HG02678 (cell line): ENCODE data around the gene FERMT2.

Source experiments
- ATAC-seq: cut with Tn5 transposase; IDR thresholded peaks from one replicate; pipeline ENCODE4 v1.9.1; 2021; ENCODE audit warnings: mild to moderate bottlenecking, moderate library complexity; ENCODE audit not compliant: unreplicated experiment

Gene FERMT2, protein sequence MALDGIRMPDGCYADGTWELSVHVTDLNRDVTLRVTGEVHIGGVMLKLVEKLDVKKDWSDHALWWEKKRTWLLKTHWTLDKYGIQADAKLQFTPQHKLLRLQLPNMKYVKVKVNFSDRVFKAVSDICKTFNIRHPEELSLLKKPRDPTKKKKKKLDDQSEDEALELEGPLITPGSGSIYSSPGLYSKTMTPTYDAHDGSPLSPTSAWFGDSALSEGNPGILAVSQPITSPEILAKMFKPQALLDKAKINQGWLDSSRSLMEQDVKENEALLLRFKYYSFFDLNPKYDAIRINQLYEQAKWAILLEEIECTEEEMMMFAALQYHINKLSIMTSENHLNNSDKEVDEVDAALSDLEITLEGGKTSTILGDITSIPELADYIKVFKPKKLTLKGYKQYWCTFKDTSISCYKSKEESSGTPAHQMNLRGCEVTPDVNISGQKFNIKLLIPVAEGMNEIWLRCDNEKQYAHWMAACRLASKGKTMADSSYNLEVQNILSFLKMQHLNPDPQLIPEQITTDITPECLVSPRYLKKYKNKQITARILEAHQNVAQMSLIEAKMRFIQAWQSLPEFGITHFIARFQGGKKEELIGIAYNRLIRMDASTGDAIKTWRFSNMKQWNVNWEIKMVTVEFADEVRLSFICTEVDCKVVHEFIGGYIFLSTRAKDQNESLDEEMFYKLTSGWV

DNA sequence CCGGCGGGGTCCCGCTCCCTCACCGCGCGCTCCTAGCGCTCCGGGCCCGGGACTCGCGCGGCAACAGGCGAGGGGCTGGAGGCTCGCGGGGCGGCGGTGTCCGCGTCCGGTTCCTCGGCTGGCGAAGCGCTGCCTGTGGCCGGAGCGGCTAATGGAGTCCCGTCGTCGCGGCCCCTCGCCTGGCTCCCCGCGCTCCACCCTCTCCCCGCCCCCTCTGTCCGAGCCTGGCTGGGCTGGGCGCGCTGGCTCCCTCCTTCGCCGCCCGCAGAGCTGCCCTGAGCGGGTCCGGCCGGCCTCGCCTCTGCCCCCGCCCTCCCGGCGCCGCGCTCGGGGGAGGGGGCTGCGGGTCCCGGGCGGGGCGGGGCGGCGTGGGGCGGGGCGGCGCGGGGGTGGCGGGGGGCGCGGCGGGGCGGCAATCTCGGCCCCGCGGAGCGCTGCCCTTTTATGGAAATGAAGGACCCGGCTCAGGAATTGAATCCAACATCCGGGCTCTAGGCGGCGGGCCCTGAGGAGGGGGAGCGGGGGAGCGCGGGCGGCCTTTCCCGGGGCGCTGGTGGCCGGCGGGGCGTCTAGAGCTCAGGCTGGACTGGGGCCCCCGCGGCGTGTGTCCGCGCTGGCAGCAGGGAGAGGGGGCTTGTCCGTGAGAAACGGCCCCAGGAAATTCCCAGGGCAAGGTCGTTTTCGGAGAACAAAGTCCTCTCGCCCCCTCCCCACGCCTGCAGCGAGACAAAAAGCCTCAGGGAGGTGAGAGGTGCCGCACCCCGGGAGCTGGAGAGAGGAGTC is at the start of gene FERMT2:
TSS of gene FERMT2 (minus strand) at position 153 of the 783 bp plus-strand sequence. CDS start 482 bp downstream, outside the sequence.
- ATAC-seq = peak; percentile 64

DNA sequence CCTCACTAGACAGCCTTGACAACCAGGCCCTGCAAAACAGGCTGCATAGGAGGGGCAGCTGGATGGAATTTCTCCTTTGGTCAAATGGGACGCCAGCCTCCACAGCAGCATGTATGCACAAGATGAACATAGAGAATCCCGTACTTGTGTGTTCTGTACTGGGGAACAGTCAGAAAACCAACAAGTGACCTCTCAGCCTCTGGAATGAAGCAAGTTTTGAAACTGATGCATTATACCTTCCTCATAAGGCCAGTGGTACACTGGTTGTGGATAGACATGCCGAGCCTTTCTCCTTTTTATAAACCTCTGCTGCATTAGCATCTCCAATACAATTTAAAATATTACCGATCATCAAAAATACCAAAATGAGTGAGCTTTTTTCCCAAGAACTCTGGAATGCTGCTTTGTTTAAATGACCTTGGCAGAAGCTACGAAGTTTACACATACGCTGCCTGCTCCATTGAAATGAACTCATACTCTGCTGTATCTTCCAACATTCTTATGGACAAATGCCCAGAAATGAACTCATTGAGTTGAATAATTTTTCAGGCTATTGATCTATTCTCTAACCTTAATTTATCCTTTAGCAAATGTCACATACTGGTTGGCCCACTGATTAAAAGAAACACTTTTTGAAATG is 47.6 kb upstream of the FERMT2 start:
- no peak for ATAC-seq

DNA sequence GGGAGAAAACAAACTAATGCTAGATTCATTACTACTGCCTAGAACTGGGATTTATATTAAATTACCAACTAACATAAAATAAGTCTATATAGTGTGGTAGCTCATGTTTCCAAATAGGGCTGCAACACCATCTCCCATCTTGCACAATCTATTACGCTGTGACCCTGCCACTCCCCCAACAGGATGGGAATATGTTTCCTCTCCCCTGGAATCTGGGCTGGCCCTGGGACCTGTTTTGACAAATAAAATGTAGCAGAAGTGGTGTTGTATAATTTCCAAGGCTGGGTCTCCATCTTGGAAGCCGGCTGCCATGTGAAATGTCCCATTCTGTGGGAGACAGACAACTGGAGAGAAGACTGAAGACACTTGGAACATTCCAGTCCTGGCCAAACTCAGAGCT is 45.6 kb upstream of the FERMT2 start:
- no peak for ATAC-seq

DNA sequence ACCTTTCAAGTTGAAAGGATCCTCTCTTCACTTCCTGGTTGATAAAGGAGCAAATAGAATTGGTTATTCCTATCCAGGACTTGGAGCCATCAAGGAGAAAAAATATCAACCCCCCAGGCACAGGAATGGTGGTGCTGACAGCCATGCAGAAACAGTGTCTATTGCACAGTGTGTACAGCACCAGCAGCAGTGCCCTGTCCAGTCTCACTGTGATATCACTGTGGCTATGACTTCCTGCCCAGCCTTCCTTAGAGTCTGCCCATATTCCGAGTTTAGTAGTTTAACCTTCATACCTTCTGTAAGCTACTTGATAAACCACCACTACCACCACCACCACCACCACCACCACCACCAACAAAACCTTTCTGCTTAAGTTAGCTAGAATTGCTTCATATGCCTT is 45.1 kb upstream of the FERMT2 start:
- no peak for ATAC-seq

DNA sequence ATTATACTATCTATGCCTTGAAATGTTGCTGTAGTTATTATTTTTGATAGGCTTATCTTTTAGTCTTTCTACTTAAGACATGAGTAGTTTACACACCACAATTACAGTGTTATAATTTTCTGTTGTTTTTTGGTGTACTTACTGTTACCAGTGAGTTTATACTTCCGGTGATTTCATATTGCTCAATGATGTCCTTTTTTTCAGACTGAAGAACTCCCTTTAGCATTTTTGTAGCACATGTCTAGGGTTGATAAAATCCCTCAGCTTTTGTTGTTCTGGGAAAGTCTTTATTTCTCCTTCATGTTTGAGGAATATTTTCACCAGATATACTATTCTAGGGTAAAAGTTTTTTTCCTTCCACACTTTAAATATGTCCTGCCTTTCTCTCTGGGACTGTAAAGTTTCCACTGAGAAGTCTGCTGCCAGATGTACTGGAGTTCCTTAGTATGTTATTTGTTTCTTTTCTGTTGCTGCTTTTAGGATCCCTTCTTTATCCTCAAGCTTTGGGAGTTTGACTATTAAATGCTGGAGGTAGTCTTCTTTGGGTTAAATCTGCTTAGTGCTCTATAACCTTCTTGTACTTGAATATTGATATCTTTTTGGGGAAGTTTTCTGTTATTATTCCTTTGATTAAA is 41.5 kb upstream of the FERMT2 start:
- ATAC-seq = no peak

DNA sequence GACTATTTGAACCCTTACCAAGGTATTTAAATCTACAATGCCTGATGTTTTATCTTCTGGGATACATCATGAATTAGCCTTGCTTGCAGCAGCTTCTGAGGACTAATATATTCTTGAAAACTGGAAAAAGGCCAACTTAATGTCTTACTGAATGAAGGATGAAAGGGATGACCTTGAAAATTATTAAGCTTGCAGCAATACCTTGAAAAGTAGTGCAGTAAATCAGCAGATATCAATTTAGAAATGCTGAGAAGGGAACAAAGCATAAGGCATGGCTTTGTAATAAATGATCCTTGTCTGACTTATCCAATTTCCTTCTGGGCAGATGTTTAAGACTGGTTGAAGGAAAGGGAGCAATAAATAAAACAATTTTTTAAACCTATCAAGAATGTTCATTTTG is 37.3 kb upstream of the FERMT2 start:
- no peak for ATAC-seq

DNA sequence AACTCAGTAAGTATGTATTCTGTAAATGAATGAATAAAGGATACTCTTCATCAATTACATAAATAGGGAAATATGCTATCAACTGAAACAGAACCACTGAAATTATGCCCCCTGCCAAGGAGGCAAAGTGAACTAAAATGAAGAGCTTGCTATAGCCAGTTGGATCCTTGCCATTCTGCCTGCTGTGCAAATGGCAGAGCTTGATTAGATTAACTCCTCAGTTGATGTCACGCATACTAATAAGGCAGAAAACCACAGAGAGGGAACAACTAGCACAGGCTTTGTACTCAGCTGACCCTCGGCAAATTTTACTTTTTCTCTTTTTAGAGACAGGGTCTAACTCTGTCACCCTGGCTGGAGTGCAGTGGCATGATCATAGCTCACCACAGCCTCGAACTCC is 36.7 kb upstream of the FERMT2 start:
- no peak for ATAC-seq

DNA sequence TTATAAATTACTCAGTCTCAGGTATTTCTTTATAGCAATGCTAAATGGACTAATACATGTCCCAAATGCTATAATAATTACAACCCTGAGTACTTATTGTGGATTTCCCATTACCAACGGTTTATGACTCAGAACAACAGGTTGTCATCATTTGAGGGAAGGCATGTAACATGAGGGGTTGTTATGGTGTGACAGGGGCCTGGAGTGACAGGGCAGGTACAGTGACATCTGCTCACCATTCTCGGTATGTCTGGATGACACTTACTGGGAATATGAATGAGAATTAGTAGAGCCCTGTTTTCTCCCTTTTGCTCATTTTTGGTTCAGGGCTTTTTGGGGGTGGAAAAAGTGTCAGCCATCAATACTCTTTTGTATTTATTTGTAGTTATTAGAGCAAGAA is 36.2 kb upstream of the FERMT2 start:
- no peak for ATAC-seq

DNA sequence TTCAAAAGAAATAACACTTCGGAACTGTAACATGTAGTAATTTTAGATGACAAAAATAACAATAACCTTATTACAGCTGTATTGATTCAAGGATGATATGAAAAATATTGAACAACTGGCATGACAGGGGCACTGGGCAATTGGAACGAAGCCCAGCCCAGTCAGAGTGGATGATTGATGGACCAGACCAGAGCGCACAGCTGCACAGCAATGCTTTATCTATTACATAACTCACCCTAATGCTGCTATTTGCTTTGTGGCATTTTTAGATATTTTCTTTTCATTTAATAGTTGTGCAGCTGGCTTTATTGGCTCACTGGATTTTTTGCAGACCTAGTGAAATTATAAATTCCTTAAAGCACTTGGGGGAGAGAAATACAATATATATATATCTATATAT is 26.9 kb upstream of the FERMT2 start:
- no peak for ATAC-seq

DNA sequence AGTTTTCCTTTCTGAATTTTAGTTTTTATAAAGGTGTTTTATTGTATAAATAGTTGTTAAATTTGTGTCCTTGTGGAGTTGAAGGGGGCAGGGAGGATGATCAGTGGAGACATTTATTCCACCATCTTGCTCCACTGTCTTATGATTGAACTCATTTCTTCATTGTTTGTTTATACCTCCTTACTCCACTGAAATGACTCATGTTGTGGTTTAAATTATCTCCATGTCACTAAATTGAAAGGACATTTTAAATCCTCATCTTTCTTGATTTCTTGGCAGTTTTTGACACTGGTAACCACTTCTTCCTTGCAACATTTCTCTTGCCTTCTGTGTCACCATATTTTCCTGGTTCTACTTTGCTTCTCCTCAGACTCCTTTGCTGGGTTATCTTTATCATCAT is 23.6 kb upstream of the FERMT2 start:
- no peak for ATAC-seq

DNA sequence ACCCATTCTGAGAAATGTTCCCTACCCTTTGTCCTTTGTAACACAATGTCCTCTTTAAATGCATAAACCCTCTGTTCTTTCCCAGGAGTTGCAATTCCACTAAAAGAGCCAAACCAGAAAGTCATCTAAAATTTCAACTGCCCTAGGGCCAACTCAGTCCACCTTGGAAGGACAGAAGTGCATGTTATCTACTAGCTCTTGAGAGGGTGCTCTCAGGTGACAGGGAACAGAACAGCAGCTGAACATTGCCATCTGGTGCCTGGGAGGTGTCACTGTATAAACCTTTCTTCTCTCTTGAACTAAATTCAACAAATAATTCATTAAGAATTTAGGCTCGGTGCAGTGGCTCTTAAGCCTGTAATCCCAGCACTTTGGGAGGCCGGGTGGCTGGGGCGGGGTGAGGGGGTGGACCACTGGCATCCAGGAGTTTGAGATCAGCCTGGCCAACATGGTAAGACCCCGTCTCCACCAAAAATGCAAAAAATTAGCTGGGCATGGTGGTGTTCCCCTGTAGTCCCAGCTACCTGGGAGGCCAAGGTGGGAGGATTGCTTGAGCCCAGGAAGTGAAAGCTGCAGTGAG is 10.3 kb upstream of the FERMT2 start:
- ATAC-seq = no peak

DNA sequence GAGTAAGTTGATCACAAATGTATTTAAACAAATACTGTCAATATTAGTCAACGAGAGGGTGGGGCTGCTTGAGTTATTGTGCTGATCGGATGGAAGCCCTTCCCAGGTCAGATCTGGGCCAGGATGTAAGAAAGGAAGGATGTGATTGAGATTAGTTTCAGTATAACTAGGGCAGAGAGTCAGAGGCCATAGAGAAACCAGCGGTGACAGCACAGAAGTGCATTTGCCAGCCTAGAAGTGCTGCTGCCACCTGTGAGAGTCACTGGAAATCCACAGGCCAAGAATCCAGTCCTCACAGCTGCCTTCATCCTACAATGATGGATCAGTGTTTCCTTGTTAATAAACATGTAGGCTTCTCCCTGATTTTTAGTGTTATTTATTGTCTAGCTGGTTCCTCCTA is 9.8 kb upstream of the FERMT2 start:
- no peak for ATAC-seq

DNA sequence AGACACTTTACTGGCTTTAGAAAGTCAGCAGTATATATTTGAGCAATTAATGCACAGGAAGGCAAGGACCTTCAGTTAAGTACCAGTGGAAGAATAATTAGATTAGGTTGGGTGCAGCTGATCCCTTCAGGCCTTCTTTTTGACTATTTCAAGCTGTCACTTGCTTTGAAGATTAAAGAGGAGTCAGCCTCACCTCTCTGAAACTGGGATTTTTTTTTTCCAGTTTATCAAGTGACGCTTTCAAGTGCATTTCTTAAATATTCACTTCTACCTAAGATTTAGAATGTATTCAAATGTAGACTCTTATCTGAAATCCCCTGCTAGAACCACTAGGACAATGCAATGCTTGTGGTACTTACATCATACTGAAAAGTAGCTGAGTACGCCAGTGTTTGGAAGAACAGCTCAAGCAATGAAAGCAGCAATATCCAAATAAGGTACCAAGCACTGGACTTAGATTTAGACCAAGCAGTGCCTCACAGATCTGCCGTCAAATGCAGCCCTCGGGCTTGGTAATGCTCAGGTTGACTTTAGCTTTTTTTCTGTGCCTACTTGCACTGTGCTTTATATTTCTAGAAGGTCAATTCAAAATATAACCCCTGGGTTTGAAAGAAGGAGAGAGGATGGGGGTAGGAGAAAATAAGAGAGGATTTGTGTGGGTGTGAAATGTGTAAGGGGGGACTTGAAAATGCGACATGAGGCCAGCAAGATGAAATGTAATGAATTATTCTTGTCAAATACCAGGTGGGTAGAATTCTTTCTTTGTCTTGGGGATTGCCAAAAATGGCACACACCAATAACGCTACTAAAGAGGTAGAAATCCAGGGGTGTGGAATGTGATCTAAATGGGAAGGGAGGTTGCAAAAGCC is 3.7 kb upstream of the FERMT2 start:
- no peak for ATAC-seq

DNA sequence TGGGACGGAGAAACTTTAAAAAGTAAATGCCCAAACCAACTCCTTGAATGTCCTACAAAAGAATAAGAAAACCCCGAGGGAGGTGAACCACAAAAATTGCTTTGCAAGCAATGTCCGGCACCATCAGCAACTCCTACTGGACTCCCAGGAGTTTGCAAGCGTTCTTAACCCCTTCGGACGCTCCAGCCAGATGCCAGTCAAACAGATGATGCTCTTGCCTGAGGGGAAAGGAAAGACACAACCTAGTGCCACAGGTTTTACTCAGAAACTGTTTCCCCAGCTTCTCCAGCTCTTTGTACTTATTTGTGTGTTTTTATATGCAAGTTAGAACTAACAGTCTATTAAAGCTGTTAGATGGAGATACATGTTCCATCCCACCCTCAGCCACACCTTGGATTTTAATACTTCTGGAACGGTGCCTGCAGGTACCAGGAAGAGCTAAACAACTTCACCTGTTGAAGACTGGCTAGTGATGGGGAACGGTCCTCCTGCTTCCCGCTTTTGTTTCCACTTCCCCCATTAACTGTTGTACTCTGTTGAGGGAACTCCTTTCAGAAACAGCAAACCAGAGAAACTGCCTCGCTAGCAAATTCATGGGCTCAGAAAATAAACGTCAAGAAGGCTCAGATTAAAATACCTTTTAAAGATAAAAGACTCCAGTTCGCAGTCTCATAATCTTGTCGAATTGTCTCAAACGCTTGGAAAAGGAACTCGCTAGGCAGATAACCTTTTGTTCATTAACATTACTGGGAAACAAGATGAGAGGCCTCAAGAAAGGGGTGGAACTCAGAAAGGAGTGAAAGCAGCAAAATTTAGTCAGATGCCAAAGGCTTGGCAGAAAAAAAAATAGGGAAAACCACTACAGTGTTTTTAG is 1.1 kb upstream of the FERMT2 start:
- ATAC-seq = no peak

DNA sequence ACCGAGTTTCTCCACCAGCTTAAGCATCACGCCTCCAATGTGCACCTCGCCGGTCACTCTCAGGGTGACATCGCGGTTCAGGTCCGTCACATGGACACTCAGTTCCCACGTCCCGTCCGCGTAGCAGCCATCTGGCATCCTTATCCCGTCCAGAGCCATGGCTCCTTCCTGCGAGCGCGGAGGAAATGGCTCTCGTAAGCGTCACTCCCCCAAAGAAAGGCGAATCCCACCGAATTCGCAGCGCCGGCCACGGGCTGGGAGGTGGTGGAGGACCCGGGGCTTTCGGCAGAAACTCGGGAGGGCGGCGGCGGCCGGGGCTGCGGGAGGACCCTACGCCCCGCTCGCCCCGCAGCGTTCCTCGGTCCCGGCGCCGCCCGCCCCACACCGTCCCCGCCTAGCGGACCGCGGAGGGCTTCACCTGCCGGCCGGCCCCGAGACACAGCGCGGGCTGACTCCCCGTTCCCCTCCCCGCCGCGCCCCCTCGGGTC is 396 bp downstream of the FERMT2 start:
- peak; percentile 42 for ATAC-seq

DNA sequence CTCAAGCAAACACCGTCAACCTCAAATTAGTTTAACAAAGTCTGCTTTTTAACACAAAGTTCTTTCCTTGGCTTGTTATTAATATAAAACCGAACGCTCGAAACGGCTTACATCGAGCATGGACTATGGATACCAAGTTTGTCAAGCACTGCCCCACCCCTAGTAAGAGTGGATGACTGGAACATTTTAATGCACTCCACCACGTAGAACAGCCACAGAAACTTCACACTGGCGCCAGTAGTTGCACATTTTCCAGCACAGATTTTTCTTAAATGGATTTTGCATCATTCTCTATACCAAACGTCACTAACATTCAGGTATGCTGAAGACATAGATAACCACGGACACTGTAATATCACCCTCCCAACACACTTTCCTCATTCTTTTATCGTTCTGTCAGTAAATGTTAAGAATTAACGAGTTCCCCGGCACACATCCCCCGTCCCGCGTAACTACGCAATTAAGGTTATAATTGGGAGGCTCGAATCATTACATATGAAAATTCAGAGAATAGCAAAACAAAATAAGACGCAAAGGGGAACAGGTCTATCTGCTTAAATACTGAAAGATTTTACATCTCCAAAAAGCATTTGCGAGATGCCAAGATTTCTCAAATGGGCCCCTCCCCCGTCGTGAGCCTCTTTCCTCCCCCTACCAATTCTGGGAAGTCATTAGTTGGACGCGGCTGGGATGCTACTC is 990 bp downstream of the FERMT2 start:
- ATAC-seq = no peak

DNA sequence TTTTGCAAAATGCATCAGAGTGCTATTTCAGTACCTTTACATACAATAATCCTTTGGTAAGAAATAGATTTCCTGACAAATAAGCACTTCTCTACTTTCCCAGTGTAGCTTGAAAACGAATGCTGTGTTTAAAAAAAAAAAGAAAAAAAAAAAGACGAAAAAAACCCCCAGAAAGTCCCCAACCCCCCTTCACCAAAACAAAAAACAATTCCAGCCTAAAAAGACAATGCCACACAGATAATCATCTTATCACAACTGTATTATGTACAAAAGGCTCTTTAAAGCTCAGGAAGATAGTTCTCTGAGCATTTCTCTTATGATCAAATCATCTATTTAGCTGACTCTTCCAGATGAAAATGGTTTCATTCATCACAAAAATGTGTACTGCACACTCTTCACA is 1.6 kb downstream of the FERMT2 start:
- no peak for ATAC-seq

DNA sequence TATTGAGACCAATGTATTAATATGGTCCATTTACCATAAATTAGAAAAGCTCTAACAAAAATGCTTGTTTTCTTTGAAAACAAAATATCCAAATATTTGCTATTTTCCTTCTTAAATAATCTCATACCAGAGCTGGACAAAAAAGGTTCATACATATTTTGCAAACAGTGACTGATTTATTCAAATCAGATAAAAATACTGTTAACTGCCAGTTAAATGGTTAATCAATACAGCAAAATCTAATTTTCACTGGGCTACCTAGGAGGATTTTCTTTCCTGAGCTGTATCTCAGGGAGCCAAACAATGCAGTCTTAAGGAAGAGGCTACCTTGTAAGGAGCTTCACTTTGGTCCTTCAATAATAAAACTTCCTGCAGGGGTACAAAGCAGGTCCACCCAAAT is 2.0 kb downstream of the FERMT2 start:
- no peak for ATAC-seq
